ENCODE measurements around the gene PCIF1. TPM values are rescaled to one million over a fixed set of nuclear protein-coding genes. Genes with fewer than 3 reads are reported as not detected.

PCIF1 gene
- total RNA-seq, 4 donors from 2014 or later: 32.1 to 51.2 (median 37.0) TPM

GRCh38 chr20:45963059-45964005, 28.8 kb downstream of the PCIF1 start:
- H3K27ac ChIP-seq: peak overlapping the region in 1 of 4 donors; percentile 18
- peaks cover 0 to 97% of the 10 kb centered on the region in 2 donors for H3K36me3 ChIP-seq
- in situ Hi-C loops (cut with MboI; ENCODE audit: low sequenced_read_pairs in 4 of 4) (loop anchor here in 2 of 4 donors (10.0 to 25.0 kb wide), 2 partner anchors 151 to 169 kb away; partner anchors contain the start of genes DNTTIP1 (in 1 of the 2), UBE2C (in 1 of the 2) and WFDC3 (in 1 of the 2)), intact Hi-C loops (cut with DNase I; ENCODE audit: low total_unique reads) (no loop called here)
- peak; percentile 34 to 46 (median 42) for TF ChIP-seq CTCF (IDR thresholded peaks at IDR 0.05 in 4 of 5, conservative IDR thresholded peaks at IDR 0.05 in 1 of 5)
- no peak for TF ChIP-seq POLR2A (IDR thresholded peaks at IDR 0.05)
- ATAC-seq (peak; percentile 53 to 59), DNase-seq (peak in 1 of 2 donors; percentile 18)
- H3K27me3 ChIP-seq: no peaks in the 10 kb centered on the region
- no peaks in the 10 kb centered on the region for H3K9me3 ChIP-seq
- no peak overlapping the region for H3K4me3 ChIP-seq
- H3K4me1 ChIP-seq: peaks cover 3% of the 10 kb centered on the region in 2 donors

- in situ Hi-C loops (cut with MboI; ENCODE audit: low sequenced_read_pairs in 4 of 4): loop anchor here in 2 of 4 donors (10.0 to 25.0 kb wide), 2 partner anchors 152 to 169 kb away; partner anchors contain the start of genes DNTTIP1 (in 1 of the 2), UBE2C (in 1 of the 2) and WFDC3 (in 1 of the 2)
- H3K4me3 ChIP-seq: no peak overlapping the region
- no peak for DNase-seq
- no peak overlapping the region for H3K27ac ChIP-seq
- intact Hi-C loops (cut with DNase I; ENCODE audit: low total_unique reads): no loop called here
- no peaks in the 10 kb centered on the region for H3K27me3 ChIP-seq
- TF ChIP-seq CTCF (IDR thresholded peaks at IDR 0.05 in 4 of 5, conservative IDR thresholded peaks at IDR 0.05 in 1 of 5): no peak
- TF ChIP-seq POLR2A (IDR thresholded peaks at IDR 0.05): no peak
- H3K4me1 ChIP-seq: peaks cover 8 to 9% of the 10 kb centered on the region in 2 donors
- H3K9me3 ChIP-seq: no peaks in the 10 kb centered on the region
- ATAC-seq: no peak
- H3K36me3 ChIP-seq: peaks cover 0 to 90% of the 10 kb centered on the region in 2 donors
Measured at GRCh38 chr20:45964006-45964400, 29.5 kb downstream of the PCIF1 start.

GRCh38 chr20:45965169-45966002, 30.9 kb downstream of the PCIF1 start:
- Histone ChIP-seq H3K4me3 (no peak overlapping the region), H3K27me3 (no peaks in the 10 kb centered on the region), H3K27ac (no peak overlapping the region), H3K9me3 (no peaks in the 10 kb centered on the region), H3K36me3 (peaks cover 0 to 76% of the 10 kb centered on the region in 2 donors), H3K4me1 (peaks cover 22 to 23% of the 10 kb centered on the region in 2 donors)
- ATAC-seq: no peak
- no peak for TF ChIP-seq POLR2A (IDR thresholded peaks at IDR 0.05)
- no peak for TF ChIP-seq CTCF (IDR thresholded peaks at IDR 0.05 in 4 of 5, conservative IDR thresholded peaks at IDR 0.05 in 1 of 5)
- intact Hi-C loops (cut with DNase I; ENCODE audit: low total_unique reads): loop anchor here (2.0 kb wide), 1 partner anchor 17 kb away; no protein-coding TSS in a partner anchor
- in situ Hi-C loops (cut with MboI; ENCODE audit: low sequenced_read_pairs in 4 of 4): loop anchor here in 2 of 4 donors (10.0 to 25.0 kb wide), 2 partner anchors 153 to 171 kb away; partner anchors contain the start of genes DNTTIP1 (in 1 of the 2), UBE2C (in 1 of the 2) and WFDC3 (in 1 of the 2)
- DNase-seq: no peak

GRCh38 chr20:45967551-45968080, 33.1 kb downstream of the PCIF1 start:
- in situ Hi-C loops (cut with MboI; ENCODE audit: low sequenced_read_pairs in 4 of 4): loop anchor here in 2 of 4 donors (10.0 to 25.0 kb wide), 2 partner anchors 155 to 173 kb away; partner anchors contain the start of genes DNTTIP1 (in 1 of the 2), UBE2C (in 1 of the 2) and WFDC3 (in 1 of the 2)
- intact Hi-C loops (cut with DNase I; ENCODE audit: low total_unique reads): loop anchor here (2.0 kb wide), 1 partner anchor 19 kb away; no protein-coding TSS in a partner anchor

More at GRCh38 chr20:45967551-45968080, 33.1 kb downstream of the PCIF1 start:
- Histone ChIP-seq H3K4me1 (peaks cover 28 to 32% of the 10 kb centered on the region in 2 donors), H3K4me3 (no peak overlapping the region), H3K27me3 (no peaks in the 10 kb centered on the region), H3K27ac (peak overlapping the region in 3 of 4 donors; percentile 90 to 99 (median 95)), H3K9me3 (no peaks in the 10 kb centered on the region), H3K36me3 (peaks cover 0 to 54% of the 10 kb centered on the region in 2 donors)
- TF ChIP-seq POLR2A (IDR thresholded peaks at IDR 0.05) (no peak), CTCF (IDR thresholded peaks at IDR 0.05 in 4 of 5, conservative IDR thresholded peaks at IDR 0.05 in 1 of 5) (no peak)
- DNase-seq (no peak), ATAC-seq (no peak)

Measured in gastrocnemius medialis (tissue), 4 donors.